HepG2 (cell line): Measurements from ENCODE around the gene MAP1LC3B. TPM values are rescaled to one million over a fixed set of nuclear protein-coding genes. Genes with fewer than 3 reads are reported as not detected.

Experiments used
- AHDC1 ChIP-seq: sonication (generic); formaldehyde crosslinking; IDR thresholded peaks from 2 replicates; pipeline ENCODE4 v1.5.1; 2020; ENCODE audit warnings: mild to moderate bottlenecking, missing genetic modification reagents, borderline replicate concordance
- BORCS8-MEF2B ChIP-seq: sonication (generic); formaldehyde crosslinking; IDR thresholded peaks from 2 replicates; pipeline ENCODE4 v1.8.0; 2022; ENCODE audit warnings: mild to moderate bottlenecking, missing genetic modification reagents
- DDIT3 ChIP-seq: sonication (generic); formaldehyde crosslinking; IDR thresholded peaks from 2 replicates; pipeline ENCODE4 v1.4.0; 2020; ENCODE audit warnings: mild to moderate bottlenecking, missing genetic modification reagents
- FLYWCH1 ChIP-seq: sonication (generic); formaldehyde crosslinking; IDR thresholded peaks from 2 replicates; pipeline ENCODE4 v1.8.1; 2023; ENCODE audit warnings: mild to moderate bottlenecking, missing genetic modification reagents
- HES4 ChIP-seq: sonication (generic); formaldehyde crosslinking; IDR thresholded peaks from 2 replicates; pipeline ENCODE4 v1.9.0; 2021; ENCODE audit warnings: mild to moderate bottlenecking, missing genetic modification reagents, borderline replicate concordance
- MAF1 ChIP-seq: sonication (generic); formaldehyde crosslinking; IDR thresholded peaks from 2 replicates; pipeline ENCODE4 v1.5.0; 2020; ENCODE audit warnings: missing genetic modification reagents, borderline replicate concordance
- NFYC ChIP-seq: IDR thresholded peaks from 2 replicates; pipeline ENCODE4 v1.6.1; 2016; ENCODE audit warnings: missing genetic modification reagents, missing compliant biosample characterization
- PAF1 ChIP-seq: IDR thresholded peaks from 2 replicates; pipeline ENCODE4 v1.6.1; 2016; ENCODE audit warnings: missing genetic modification reagents, missing compliant biosample characterization
- SKIL ChIP-seq: sonication (generic); formaldehyde crosslinking; IDR thresholded peaks from 2 replicates; pipeline ENCODE4 v1.8.0; 2022; ENCODE audit warnings: missing genetic modification reagents, mild to moderate bottlenecking, moderate library complexity, borderline replicate concordance
- THAP11 ChIP-seq: IDR thresholded peaks from 2 replicates; pipeline ENCODE4 v1.6.1; 2016; ENCODE audit warnings: missing biosample characterization, missing genetic modification reagents
- ZKSCAN5 ChIP-seq: sonication (generic); formaldehyde crosslinking; IDR thresholded peaks from 2 replicates; pipeline ENCODE4 v1.5.1; 2020; ENCODE audit warnings: mild to moderate bottlenecking, missing genetic modification reagents
- ZMYM2 ChIP-seq: sonication (generic); formaldehyde crosslinking; IDR thresholded peaks from 2 replicates; pipeline ENCODE4 v1.8.0; 2022; ENCODE audit warnings: mild to moderate bottlenecking, missing genetic modification reagents
- ZNF281 ChIP-seq: sonication (generic); formaldehyde crosslinking; IDR thresholded peaks from 2 replicates; pipeline ENCODE4 v1.4.0; 2020; ENCODE audit warnings: missing genetic modification reagents, borderline replicate concordance
- ZNF720 ChIP-seq: sonication (generic); formaldehyde crosslinking; IDR thresholded peaks from 2 replicates; pipeline ENCODE4 v1.4.0; 2020; ENCODE audit warnings: missing genetic modification reagents
- polyA plus RNA-seq, 8 experiments: library from polyadenylated mRNA; depleted of rRNA in 3 of 8; stranded (reverse) in 7 of 8; unstranded in 1 of 8; fragments of >200 nt; fragmentation: Illumina TruSeq in 4 of 8; extraction: Trizol in 4 of 8; gene quantifications; 2 replicates each; pipeline versions ENCODE4 v1.2.1 to v1.2.3, GENCODE V29; 2011 to 2016; ENCODE audit warnings: low read depth in 4 of 8, missing spikeins in 1 of 8, mixed read lengths in 1 of 8; ENCODE audit not compliant: insufficient read depth in 1 of 8
- total RNA-seq, 5 experiments: library from RNA; depleted of rRNA; stranded (reverse); fragments of >200 nt; fragmentation: Illumina TruSeq; extraction: Trizol; gene quantifications; 2 replicates each; pipeline ENCODE4 v1.2.3, GENCODE V29; 2016; ENCODE audit warnings: low read depth in 1 of 5

The MAP1LC3B gene
- total and polyA plus RNA-seq, 2 of the 13 experiments (the other 11 are each of a cell fraction or from before 2014, with no cell fraction given) = 15.7 to 37.4 TPM

GRCh38 chr16:87391324-87391949 lies 699 bp upstream of the MAP1LC3B start (continued):
- TF ChIP-seq SKIL (CRISPR knock-in tag) = 0 out of 2 replicates have a peak, but pooled peaks have one; percentile 46
- TF ChIP-seq FLYWCH1 = 0 out of 2 replicates have a peak, but pooled peaks have one; percentile 35
- no peak; the same call in none of the 2 replicates for TF ChIP-seq BORCS8-MEF2B (CRISPR knock-in tag)
- TF ChIP-seq MAF1 (CRISPR knock-in tag) = no peak
- peak; percentile 17; the same call in 1 of the 2 replicates for TF ChIP-seq PAF1 (CRISPR knock-in tag)
- no peak for TF ChIP-seq DDIT3 (CRISPR knock-in tag)
- TF ChIP-seq THAP11 (CRISPR knock-in tag) = no peak
- TF ChIP-seq NFYC (CRISPR knock-in tag) = no peak
- no peak for TF ChIP-seq ZNF720
- TF ChIP-seq ZNF281 (CRISPR knock-in tag) = no peak; the same call in 1 of the 2 replicates
- TF ChIP-seq ZKSCAN5 (CRISPR knock-in tag) = no peak
- no peak; the same call in 1 of the 2 replicates for TF ChIP-seq ZMYM2
- TF ChIP-seq AHDC1 (CRISPR knock-in tag) = peak; percentile 65
- TF ChIP-seq HES4 (CRISPR knock-in tag) = peak; percentile 22; the same call in 1 of the 2 replicates
